WTC11 (cell line): Measurements from ENCODE around the gene TSC22D4. TPM values are rescaled to one million over a fixed set of nuclear protein-coding genes. Genes with fewer than 3 reads are reported as not detected.
A peak's percentile ranks its signal among the peaks of the same experiment; 100 is the strongest.
"Not testable (repeated sequence)": the region's sequence is repeated elsewhere in the genome, so short reads cannot be mapped to it uniquely, and the experiment has no call there.

Experiments
- ATAC-seq: fragments of 200-7000 bp; cut with Tn5 transposase; 2 replicates; pipeline ENCODE4 v1.10.0; 2021; ENCODE audit warnings: mild to moderate bottlenecking, moderate library complexity
- CTCF ChIA-PET: fragments of 300-600 bp; sonication (Branson Sonifier 250); formaldehyde crosslinking; loops from one replicate; lab custom pipeline; 2021; ENCODE audit warnings: antibody characterized with exemption; lab: Charles Lee
- POLR2A ChIA-PET: fragments of 350-600 bp; sonication (Branson Sonifier 250); formaldehyde crosslinking; loops from one replicate; lab custom pipeline; 2021; ENCODE audit warnings: antibody characterized with exemption; lab: Charles Lee
- DNase-seq: peaks from one replicate; pipeline ENCODE4 v3.0.0; 2021; ENCODE audit warnings: low spot score
- H3K27ac Mint-ChIP-seq: 2 replicates; pipeline ENCODE4 v1.8.0; 2021; ENCODE audit warnings: mixed read lengths
- H3K27me3 Mint-ChIP-seq: 2 replicates; pipeline ENCODE4 v1.8.0; 2021; ENCODE audit warnings: low read depth, mild to moderate bottlenecking, moderate library complexity, mixed read lengths
- H3K36me3 Mint-ChIP-seq: 2 replicates; pipeline ENCODE4 v1.8.0; 2021; ENCODE audit warnings: mixed read lengths
- H3K4me1 Mint-ChIP-seq: 2 replicates; pipeline ENCODE4 v1.8.0; 2022; ENCODE audit warnings: mixed read lengths
- H3K4me3 Mint-ChIP-seq: 2 replicates; pipeline ENCODE4 v1.8.0; 2021; ENCODE audit warnings: mild to moderate bottlenecking, moderate library complexity, mixed read lengths
- H3K9me3 Mint-ChIP-seq: 2 replicates; pipeline ENCODE4 v1.8.0; 2021; ENCODE audit warnings: mixed read lengths
- E2F4 ChIP-seq: sonication (generic); formaldehyde crosslinking; IDR thresholded peaks from 2 replicates; pipeline ENCODE4 v1.8.1; 2022; ENCODE audit warnings: low read depth, mild to moderate bottlenecking, moderate library complexity, missing genetic modification reagents, borderline replicate concordance
- GABPB1 ChIP-seq: sonication (generic); formaldehyde crosslinking; IDR thresholded peaks from 2 replicates; pipeline ENCODE4 v1.8.1; 2023; ENCODE audit warnings: mild to moderate bottlenecking, missing genetic modification reagents
- GRHL2 ChIP-seq: fragments of 250-450 bp; sonication (Bioruptor Pico); IDR thresholded peaks from 2 replicates; pipeline ENCODE4 v1.8.0; 2022; ENCODE audit warnings: mild to moderate bottlenecking, moderate library complexity; ENCODE audit not compliant: insufficient replicate concordance, severe bottlenecking
- HMGXB4 ChIP-seq: sonication (generic); formaldehyde crosslinking; IDR thresholded peaks from 2 replicates; pipeline ENCODE4 v1.8.1; 2023; ENCODE audit warnings: mild to moderate bottlenecking, moderate library complexity, missing genetic modification reagents
- JUN ChIP-seq: sonication (generic); formaldehyde crosslinking; IDR thresholded peaks from 2 replicates; pipeline ENCODE4 v1.8.0; 2023; ENCODE audit warnings: mild to moderate bottlenecking, missing genetic modification reagents
- SMAD3 ChIP-seq: sonication (generic); formaldehyde crosslinking; IDR thresholded peaks from 2 replicates; pipeline ENCODE4 v1.8.0; 2022; ENCODE audit warnings: missing genetic modification reagents, mild to moderate bottlenecking, borderline replicate concordance
- TEAD4 ChIP-seq: sonication (generic); formaldehyde crosslinking; IDR thresholded peaks from 2 replicates; pipeline ENCODE4 v1.8.0; 2022; ENCODE audit warnings: mild to moderate bottlenecking, missing genetic modification reagents
- USF1 ChIP-seq: sonication (generic); formaldehyde crosslinking; IDR thresholded peaks from 2 replicates; pipeline ENCODE4 v1.8.0; 2022; ENCODE audit warnings: mild to moderate bottlenecking, missing genetic modification reagents
- ZBTB43 ChIP-seq: sonication (generic); formaldehyde crosslinking; IDR thresholded peaks from 2 replicates; pipeline ENCODE4 v1.8.1; 2023; ENCODE audit warnings: mild to moderate bottlenecking, missing genetic modification reagents
- ZNF396 ChIP-seq: fragments of 250-450 bp; sonication (Bioruptor Pico); IDR thresholded peaks from 2 replicates; pipeline ENCODE4 v1.8.0; 2021; ENCODE audit warnings: mild to moderate bottlenecking, moderate library complexity, borderline replicate concordance
- total RNA-seq: library from RNA; stranded (reverse); gene quantifications from 3 replicates; pipeline ENCODE4 v1.2.3, GENCODE V29; 2021

The TSC22D4 gene
- total RNA-seq, 1 experiment from 2014 or later = 34.5 TPM

GRCh38 chr7:100441641-100442535, 37.1 kb downstream of the TSC22D4 start:
- TF ChIP-seq ZBTB43 (CRISPR knock-in tag) (no peak), HMGXB4 (CRISPR knock-in tag) (no peak), GRHL2 (CRISPR knock-in tag) (no peak), ZNF396 (CRISPR knock-in tag) (no peak)
- TF ChIP-seq, all 79 proteins: peak for 0
- ATAC-seq (no peak), DNase-seq (peak; percentile 2)
- Mint-ChIP-seq H3K27ac (peak overlapping the region; percentile 28; the same call in 1 of the 2 replicates), H3K4me1 (peaks cover 5% of the 10 kb centered on the region), H3K36me3 (no peaks in the 10 kb centered on the region), H3K27me3 (no peaks in the 10 kb centered on the region), H3K9me3 (no peaks in the 10 kb centered on the region), H3K4me3 (no peak overlapping the region)
- POLR2A ChIA-PET = no interaction called here
- CTCF ChIA-PET = interaction anchor here (6.0 kb wide), 1 partner anchor 14 kb away, joined by 46 read pairs; no protein-coding TSS in a partner anchor

GRCh38 chr7:100439244-100439643, 39.8 kb downstream of the TSC22D4 start:
- ATAC-seq, H3K9me3 Mint-ChIP-seq, H3K27ac Mint-ChIP-seq, H3K36me3 Mint-ChIP-seq, H3K27me3 Mint-ChIP-seq, H3K4me3 Mint-ChIP-seq, POLR2A ChIA-PET, DNase-seq, CTCF ChIA-PET: not testable (repeated sequence)
- H3K4me1 Mint-ChIP-seq = peaks cover 11% of the 10 kb centered on the region

GRCh38 chr7:100438731-100439130, 40.3 kb downstream of the TSC22D4 start:
- H3K4me3 Mint-ChIP-seq, H3K27ac Mint-ChIP-seq, H3K27me3 Mint-ChIP-seq, ATAC-seq, DNase-seq, H3K9me3 Mint-ChIP-seq: not testable (repeated sequence)
- CTCF ChIA-PET = interaction anchor here (0.7 kb wide), 1 partner anchor 11 kb away, joined by 3 read pairs; no protein-coding TSS in a partner anchor
- POLR2A ChIA-PET = interaction anchor here (0.6 kb wide), 1 partner anchor 99 kb away, joined by 3 read pairs; no protein-coding TSS in a partner anchor
- Mint-ChIP-seq H3K4me1 (peaks cover 14% of the 10 kb centered on the region), H3K36me3 (peaks cover 12% of the 10 kb centered on the region)

- Mint-ChIP-seq H3K27me3 (no peaks in the 10 kb centered on the region), H3K4me3 (no peak overlapping the region), H3K4me1 (peaks cover 17% of the 10 kb centered on the region), H3K36me3 (peaks cover 18% of the 10 kb centered on the region), H3K27ac (0 out of 2 replicates have a peak overlapping the region, but pooled peaks have one; percentile 60), H3K9me3 (no peaks in the 10 kb centered on the region)
- DNase-seq (no peak), ATAC-seq (no peak)
- TF ChIP-seq E2F4 (CRISPR knock-in tag) (no peak), GABPB1 (CRISPR knock-in tag) (no peak), USF1 (no peak), SMAD3 (no peak), JUN (no peak), TEAD4 (CRISPR knock-in tag) (no peak)
- ChIA-PET CTCF (interaction anchor here (0.7 to 2.1 kb wide), 4 partner anchors 10 to 426 kb away, joined by 3 to 16 read pairs (median 8); no protein-coding TSS in a partner anchor), POLR2A (interaction anchor here (0.6 to 0.7 kb wide), 2 partner anchors 9 to 98 kb away, joined by 3 to 4 read pairs; no protein-coding TSS in a partner anchor)
Measured at GRCh38 chr7:100438172-100438571, 40.8 kb downstream of the TSC22D4 start.
